GM12892 (cell line): ENCODE results near the gene MKRN3.

Source experiments
- POLR2A ChIP-seq: IDR thresholded peaks from 2 replicates; pipeline ENCODE4 v1.6.1; 2011; ENCODE audit warnings: low read depth, low read length, control low read depth
- POLR2AphosphoS5 ChIP-seq: IDR thresholded peaks from 2 replicates; pipeline ENCODE4 v1.6.1; 2011; ENCODE audit warnings: low read depth, low read length, control low read depth
- TAF1 ChIP-seq: IDR thresholded peaks from 2 replicates; pipeline ENCODE4 v1.6.1; 2011; ENCODE audit warnings: low read depth, mild to moderate bottlenecking, control low read depth, low read length, borderline replicate concordance

- no peak for TF ChIP-seq POLR2A
- TF ChIP-seq POLR2AphosphoS5, result no peak
- no peak for TF ChIP-seq TAF1
These were observed 23.5 kb downstream of the MKRN3 start for GRCh38 chr15:23589012-23589411.
